ENCODE measurements around the gene NPAS2.

The NPAS2 gene

DNA sequence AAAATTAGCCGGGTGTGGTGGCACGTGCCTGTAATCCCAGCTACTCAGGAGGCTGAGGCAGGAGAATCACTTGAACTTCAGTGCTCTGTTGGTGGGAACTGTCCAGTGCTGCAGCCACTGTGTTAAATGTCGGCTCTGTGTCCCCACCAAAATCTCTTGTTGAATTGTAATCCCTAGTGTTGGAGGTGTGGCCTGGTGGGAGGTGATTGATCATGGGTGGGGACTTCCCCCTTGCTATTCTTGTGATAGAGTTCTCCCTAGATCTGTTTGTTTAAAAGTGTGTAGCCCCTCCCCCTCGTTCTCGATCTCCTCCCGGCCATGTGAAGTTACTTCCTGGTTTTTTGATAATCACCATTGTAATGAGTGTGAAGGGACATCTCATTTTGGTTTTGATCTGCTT lies 172.3 kb downstream of the NPAS2 start:
- DNase-seq (ENCODE audit: low read depth) = no peak

DNA sequence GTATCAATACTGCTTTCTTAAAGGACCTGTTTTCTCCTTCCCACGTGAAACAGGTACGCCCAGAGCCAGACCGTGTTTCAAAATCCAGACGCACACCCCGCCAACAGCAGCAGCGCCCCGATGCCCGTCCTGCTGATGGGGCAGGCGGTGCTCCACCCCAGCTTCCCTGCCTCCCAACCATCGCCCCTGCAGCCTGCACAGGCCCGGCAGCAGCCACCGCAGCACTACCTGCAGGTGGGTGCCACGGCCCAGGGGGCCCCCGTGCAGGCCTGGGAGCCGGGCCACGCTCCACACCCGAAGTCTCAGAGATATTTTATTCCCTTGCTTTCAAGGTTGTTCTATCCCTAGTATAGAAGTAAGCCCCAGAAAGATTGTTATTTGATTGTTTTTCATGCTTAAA lies 173.4 kb downstream of the NPAS2 start:
- no peak for DNase-seq (ENCODE audit: low read depth)

DNA sequence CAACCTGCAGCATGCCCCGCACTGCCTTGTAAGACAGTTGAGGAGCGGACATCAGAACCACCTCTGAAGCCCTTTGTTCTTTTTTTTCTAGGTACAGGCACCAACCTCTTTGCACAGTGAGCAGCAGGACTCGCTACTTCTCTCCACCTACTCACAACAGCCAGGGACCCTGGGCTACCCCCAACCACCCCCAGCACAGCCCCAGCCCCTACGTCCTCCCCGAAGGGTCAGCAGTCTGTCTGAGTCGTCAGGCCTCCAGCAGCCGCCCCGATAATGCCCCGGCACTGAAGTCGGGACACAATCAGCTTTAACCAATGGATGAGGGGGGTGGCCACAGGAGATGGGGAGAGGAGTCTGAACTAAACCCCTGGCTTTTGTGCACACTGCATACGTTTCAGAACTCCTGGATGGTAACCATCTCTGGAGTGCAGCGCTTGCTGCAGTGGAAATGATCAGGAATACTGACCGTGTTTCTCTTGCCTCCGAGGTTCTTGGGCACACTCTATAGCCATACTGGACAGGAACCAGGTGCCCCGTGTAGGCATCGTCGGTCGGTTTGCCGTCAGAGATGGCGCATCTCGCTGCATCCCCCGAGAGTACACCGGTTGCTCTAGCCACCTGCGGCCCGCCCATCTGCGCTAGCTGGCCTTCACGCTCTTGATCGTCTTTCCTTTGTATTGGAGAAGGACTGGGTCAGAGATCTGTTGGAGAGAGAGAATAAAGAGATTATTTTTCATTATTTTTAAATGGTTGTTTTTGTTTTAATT lies 175.6 kb downstream of the NPAS2 start:
- no peak for DNase-seq (ENCODE audit: low read depth)

DNA sequence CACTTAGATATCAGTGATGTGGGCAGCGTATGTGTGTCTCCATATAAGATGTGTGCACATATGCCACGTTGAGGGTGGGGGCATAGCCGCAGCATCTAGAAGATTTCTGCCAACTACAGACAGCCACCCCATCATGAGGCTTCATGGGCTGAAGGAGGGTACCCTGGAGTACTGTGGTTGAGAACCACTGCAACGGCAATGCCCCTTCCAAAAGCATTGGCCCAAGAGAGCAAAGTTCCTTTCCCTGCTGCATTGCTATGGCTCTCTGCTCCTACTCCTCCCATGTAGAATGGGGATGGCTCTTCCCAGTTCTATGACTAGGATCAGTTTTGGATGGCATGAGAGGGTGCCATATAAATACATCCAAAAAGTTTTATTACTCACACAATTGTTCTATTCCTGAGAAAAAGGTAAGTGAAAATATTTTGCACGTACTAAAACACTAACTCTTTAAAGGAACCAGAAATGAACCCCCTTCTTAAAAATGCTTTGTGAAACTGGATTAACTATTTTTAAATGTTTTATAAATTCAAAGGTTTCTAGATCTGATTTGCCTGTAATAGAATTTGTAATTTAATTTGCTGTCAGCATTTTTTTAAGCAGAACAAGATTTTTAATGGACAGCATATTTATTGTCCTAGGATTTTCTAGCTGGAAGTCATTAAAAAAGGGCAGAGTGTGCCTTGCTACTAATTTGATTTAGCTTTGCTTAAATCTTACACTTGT lies 177.7 kb downstream of the NPAS2 start:
- no peak for DNase-seq (ENCODE audit: low read depth)

DNA sequence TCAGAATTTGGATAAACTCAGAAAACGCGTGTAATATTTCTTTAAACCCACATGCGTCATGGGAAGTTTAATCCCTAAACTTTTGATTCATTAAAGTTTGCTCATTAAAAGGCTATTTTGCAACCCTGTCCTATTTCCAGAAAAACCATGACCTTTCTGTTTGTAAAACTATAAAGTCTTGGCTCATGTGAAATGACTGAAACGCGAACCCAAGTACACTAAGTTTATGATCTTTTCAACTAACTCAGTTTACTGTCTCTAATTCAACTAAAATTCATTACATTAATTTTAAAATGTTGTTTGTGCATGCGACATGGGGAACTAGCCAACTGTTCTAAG lies 178.3 kb downstream of the NPAS2 start:
- DNase-seq (ENCODE audit: low read depth) = no peak

DNA sequence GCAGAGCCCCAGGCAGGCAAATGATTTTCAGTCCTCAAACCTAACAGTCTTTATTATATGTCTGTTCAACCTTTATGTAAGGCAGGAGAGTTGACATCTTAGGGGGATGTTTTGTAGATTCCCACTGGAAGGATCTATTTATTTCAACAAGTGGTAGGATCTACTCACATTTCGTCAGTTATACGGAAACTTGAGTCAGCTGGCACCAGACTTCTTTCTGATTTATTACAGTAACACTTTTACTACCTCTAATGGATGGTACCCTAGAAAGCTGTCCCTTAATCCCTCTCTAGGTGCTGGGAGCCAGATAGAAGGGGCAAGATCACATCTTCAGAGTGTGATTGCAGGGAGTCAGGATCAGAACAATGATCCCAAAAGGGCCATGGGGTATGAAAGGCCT lies 180.1 kb downstream of the NPAS2 start:
- DNase-seq (ENCODE audit: low read depth) = no peak

DNA sequence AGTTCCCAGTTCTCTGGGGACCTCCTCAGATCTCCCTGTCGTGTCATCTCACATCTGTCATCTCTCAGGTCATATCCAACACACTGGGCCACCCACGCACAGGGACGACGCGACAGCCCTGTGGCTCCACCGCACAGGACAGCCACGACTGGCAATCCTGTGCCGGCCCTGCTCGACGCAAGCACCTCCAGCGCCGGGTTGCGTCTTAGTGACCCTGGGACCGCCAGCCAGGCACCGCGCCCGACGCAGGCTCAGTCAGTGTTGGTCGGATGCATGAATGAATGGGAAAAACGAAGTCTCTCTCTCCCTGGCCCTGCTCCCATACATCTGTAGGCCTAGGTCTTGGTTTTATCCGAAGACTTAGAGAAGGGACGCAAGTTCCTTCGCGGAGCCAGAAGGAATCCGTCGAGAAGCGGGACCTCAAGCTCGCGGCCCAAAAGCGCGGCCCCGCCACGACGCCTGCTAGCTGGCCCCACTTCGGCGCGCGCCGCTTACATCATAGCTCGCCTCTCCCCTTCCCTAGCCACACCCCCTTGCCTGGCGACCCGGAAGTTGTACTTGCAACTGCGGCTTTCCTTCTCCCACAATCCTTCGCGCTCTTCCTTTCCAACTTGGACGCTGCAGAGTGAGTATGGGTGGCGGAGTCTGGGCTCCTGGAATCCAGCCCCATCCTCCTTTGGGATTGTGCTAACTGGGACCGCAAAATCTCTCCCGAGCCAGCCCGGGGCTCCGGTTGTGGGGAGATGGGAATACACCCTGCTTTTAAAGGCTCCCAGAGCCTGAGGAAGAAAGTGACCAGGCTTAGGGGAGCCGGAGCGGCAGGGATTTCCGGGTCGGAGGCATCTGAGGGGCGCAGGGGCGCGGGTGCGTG lies 182.0 kb downstream of the NPAS2 start, which contains the start of gene RPL31:
Gene RPL31 (plus strand): TSS at position 599 of the 871 bp plus-strand sequence. CDS start 413 bp downstream, outside the sequence.
- DNase-seq (ENCODE audit: low read depth) = peak; percentile 94

DNA sequence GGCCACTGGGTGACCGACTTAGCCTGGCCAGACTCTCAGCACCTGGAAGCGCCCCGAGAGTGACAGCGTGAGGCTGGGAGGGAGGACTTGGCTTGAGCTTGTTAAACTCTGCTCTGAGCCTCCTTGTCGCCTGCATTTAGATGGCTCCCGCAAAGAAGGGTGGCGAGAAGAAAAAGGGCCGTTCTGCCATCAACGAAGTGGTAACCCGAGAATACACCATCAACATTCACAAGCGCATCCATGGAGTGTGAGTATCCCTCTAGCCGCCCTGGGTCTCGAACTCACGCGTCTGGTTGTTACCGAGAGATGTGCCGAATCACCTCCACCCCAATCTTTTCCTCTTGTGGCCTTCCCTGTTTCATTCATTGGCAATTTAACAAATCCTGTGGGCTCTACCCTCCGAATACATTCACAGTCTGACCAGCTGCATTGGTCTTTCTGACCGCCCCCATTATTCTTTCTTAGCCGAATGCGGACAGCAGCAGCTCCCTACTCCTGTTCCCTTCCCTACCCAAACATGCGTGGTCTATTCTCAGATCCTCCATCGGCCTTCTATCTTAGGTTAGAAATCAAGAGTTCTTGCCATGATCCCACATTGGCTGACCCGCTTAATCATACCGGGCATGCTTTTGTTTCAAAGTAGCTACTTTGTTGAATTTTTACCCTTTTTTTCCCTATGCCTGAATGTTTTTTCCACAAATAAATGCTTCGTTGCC lies 182.8 kb downstream of the NPAS2 start:
- DNase-seq (ENCODE audit: low read depth) = peak; percentile 20

DNA sequence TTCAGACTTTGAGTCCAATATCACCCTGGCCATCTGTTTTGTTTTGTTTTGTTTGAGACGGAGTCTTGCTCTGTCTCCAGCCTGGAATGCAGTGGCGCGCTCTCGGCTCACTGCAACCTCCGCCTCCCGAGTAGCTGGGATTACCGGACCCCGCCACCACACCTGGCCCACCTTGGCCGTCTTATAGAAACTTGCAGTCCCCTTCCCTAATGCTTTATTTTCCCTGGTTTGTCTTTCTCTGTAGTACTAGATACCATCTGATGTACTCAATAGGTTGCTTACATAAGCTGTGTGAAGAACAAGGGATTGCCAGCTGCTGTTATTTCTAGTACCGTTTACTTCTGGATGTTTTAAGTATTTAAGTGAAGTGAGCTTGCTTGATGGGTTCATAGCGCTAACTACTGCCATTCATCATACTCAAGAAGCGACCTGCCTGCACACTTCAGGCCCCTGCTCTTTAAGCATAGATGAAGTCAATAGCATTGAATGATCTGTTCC lies 183.4 kb downstream of the NPAS2 start:
- DNase-seq (ENCODE audit: low read depth) = no peak

DNA sequence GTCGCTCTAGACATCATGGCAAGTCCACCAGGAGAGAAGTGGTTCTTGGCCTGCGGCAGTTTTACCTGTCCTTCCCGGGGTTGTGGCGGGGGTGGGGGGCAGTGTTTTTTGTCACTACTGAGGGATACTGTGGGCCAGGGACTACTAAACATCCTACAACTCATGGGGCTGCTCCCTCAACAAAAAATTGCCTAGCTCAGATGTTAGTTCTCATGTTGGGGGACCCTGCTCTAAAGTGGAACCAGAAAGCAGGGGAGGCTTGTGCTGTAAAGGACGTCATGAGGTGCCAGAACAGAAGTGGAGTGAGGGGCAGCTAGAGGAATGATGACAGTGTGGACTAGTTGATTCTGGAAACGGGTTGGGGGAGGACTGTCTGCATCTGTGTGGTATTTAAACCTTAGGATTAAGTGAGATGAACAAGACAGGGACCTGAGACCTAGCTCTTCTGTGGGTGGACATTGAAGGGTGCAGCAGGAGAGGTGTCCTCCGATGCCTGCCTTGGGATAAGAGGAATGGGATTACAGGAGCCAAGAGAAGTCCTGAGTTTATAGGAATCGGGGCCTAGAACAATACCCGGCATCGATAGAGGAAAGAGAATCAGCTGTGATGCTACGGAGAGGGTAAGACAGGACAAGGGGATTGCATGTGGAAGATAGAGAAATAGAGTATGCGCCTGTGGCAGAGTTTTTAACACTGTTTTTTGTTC lies 184.8 kb downstream of the NPAS2 start:
- no peak for DNase-seq (ENCODE audit: low read depth)

DNA sequence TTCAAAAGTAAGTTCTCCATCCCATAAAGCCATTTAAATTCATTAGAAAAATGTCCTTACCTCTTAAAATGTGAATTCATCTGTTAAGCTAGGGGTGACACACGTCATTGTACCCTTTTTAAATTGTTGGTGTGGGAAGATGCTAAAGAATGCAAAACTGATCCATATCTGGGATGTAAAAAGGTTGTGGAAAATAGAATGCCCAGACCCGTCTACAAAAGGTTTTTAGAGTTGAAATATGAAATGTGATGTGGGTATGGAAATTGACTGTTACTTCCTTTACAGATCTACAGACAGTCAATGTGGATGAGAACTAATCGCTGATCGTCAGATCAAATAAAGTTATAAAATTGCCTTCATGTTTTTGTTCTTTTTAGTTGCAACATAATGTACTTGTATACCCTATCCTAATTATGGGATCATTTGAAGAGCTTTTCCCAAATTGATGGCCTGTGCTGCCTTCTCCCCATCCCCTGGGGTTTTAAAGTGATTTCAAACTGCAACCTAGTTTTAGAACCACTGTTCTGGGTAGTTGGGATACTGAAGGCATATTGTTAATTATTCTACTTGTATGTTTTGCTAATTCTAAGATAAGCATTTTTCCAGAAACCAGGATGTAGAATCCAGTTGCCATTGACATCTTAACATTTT lies 186.3 kb downstream of the NPAS2 start:
- DNase-seq (ENCODE audit: low read depth) = no peak

DNA sequence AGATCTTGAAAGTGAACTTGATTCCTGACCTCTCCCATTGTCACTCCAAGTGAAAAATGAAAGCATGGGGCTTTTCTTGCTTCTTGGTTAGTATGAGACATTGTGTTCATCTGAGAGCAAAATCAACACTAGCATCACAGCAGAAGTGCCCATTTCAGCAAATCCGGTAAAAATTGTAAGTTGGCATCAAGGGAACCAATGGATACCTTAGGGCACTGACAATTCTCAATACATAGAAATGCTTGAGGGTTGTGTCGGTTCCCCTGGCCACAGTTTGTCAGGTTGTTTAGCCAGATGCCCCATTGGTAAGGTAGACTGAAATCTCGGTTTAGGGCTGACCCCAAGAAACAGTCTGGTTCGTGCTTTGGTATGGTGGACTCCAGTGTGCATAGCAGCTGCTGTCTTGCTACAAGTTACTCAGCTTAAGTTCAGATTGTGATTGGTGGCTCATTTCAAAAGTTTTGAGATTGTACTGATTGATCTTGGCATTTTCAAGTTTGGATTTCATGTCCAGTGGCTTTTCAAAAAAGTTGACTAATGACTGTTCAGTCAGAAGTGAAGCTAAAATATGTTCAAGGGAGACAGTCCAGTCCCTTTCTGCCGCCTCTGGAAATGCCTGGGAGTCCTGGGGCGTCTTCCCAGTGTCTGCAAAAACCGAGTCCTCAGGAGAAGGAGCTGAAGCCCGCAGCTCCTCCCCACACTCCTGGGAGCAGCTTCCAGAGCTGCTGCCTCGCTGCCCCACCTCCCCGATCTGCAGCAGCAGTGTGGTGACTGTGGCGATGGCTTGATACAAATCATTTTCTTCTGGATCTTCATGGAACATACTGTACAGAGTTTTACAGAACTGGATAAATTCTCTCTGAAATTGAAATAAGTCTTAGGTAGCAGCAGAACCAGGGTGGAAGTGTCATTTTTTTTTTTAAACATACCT lies 187.7 kb downstream of the NPAS2 start:
- no peak for DNase-seq (ENCODE audit: low read depth)

DNA sequence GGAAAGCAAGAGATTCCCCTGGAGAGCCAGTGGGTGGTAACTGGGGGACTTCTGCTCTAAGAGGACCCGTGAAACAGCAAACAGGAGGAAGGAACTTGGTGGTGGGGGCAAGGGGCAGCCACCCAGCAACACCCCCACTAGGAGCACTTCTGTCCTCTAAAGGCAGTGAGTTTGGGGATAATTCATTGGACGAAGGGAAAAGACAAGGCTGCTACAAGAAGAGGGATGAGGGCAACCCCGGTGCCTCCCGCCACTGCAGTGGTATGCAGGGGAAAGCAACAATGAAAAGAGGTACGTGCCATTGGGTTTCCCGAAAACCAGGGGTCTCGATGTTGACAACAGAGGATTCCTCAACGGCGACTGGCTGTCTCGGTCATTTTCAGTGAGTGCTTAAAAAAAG lies 191.2 kb downstream of the NPAS2 start:
- DNase-seq (ENCODE audit: low read depth) = no peak

DNA sequence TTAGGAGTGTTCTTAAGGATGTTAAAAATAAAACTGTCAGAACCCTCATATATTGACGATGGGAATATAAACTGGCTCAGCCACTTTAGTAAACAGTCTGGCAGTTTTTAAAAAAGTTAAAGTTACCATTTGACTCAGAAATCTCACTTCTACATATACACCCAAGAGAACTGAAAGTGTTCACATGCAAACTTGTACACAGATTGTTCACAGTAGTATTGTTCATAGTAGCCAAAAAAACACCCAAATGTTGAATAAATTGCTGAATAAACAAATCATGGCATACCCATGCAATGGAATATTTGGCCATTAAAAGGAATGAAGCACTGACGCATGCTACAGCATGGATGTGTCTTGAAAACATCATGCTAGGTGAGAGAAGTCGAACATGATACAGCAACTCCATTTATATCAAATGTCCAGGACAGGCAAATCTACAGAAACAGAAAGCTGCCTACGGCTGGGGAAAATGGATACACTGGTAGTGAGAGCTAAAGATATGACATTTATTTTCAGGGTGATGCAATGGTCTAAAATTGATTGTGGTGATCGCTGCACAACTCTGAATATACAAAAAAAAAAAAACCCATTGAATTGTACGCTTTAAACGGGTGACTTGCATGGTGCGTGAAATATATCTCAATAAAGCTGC lies 192.2 kb downstream of the NPAS2 start:
- no peak for DNase-seq (ENCODE audit: low read depth)

DNA sequence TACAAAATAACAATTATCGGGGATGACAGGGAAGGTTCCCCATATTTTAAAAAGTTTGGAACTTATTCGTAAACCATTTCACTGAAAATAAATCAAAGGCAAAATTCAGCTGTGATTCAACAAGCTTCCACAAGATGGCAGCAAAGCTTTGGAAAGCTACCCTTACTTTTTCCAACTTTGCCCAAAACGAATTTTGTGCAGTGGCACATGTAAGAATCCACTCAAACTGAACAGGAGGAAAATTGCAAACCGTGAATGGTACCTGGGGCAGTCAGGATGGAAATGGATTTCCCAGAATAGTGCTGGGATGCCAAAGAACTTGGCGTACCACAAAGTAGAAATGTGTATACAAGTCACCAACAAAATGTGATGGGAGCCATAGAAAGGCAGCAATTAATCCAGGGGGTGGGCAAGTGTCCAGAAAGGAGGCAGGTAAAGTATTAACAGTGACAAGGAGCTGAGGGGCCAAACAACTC lies 192.8 kb downstream of the NPAS2 start:
- no peak for DNase-seq (ENCODE audit: low read depth)

DNA sequence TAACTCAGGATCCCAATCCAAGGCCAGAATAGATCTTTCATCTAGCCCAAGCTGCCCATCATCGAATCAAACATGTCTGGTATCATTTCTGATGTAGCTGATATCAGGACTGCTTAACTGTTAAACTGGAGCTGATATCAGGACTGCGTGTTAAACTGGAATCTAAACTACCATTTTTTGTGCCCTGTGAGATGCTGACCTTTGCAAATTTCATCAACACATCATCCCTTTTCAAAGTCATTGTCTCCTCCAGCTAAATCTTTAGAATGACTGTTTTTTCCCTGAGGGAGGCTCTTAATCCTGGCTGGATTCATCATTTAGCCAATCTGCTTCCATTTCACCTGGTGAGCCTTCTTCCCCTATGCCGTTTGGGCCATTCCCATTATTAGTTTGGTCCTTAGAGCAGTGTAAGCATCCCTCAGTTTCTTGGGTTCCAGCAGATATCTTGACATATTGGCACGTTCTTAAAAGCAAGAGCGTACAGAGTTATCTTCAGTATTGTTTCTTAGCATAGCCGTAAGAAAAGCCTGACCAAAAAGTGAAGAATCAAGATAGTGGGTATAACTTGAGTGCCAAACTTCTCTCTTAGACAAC lies 194.4 kb downstream of the NPAS2 start:
- DNase-seq (ENCODE audit: low read depth) = no peak

DNA sequence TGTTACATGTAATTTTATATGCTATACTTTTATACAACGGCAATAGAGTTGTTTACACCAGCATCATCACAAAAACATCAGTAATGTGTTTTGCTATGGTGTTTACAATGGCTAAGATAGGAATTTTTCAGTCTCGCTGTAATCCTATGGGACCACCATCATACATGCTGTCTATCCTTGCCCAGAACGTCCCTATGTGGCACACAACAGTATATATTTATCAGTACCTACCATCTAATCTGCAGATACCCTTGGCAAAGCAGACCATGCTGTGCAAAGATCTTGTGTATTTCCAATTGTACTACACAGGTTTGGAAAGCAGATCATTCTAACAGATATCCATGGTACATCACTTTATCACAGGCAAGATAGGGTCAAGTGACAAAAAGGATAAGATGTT lies 197.4 kb downstream of the NPAS2 start:
- DNase-seq (ENCODE audit: low read depth) = no peak

DNA sequence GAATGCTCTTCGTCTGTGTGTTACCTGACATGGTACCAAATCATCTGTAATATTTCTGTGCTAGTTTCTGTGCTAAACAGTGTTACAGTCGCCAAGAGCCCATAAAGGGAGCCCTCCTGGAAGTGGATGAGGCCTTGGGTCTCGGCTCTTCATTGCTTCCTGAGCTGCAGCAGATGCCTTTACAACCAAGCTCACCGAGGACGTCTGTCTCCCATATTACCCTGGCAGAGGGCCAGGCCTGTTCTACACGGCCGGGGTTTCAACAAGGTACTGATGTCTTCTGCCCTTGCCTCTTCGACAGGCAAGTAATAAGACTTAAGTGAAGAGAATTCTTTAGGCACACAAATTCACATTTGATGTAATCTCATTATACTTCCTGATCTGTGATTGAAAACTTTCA lies 199.0 kb downstream of the NPAS2 start:
- DNase-seq (ENCODE audit: low read depth) = no peak

DNA sequence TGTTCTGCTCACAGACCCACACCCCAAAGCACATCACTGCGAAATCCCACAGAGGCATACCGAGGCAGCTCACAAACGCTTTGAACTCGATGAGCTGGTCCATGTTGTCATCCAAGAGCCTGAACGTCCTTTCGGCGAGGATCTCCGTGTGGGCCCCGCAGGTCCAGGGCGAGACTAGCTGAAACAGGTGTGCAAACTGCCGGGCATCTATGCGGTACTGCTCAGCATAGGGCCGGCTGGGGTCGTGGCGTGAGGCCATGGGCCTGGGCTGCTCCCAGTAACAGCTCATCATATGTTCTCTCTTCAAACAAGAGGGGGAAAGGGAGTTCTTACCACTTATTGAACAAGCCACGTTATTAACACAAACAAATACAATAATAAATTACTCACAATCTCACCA lies 202.3 kb downstream of the NPAS2 start:
- no peak for DNase-seq (ENCODE audit: low read depth)

All from T-helper 22 cell (primary cell).